Measurements from ENCODE around the gene USP8. TPM values are rescaled to one million over a fixed set of nuclear protein-coding genes. Genes with fewer than 3 reads are reported as not detected.
"Not testable (repeated sequence)": the region's sequence is repeated elsewhere in the genome, so short reads cannot be mapped to it uniquely, and the experiment has no call there.

USP8 gene
- total RNA-seq, 1 donor from 2014 or later: 34.5 TPM

DNA sequence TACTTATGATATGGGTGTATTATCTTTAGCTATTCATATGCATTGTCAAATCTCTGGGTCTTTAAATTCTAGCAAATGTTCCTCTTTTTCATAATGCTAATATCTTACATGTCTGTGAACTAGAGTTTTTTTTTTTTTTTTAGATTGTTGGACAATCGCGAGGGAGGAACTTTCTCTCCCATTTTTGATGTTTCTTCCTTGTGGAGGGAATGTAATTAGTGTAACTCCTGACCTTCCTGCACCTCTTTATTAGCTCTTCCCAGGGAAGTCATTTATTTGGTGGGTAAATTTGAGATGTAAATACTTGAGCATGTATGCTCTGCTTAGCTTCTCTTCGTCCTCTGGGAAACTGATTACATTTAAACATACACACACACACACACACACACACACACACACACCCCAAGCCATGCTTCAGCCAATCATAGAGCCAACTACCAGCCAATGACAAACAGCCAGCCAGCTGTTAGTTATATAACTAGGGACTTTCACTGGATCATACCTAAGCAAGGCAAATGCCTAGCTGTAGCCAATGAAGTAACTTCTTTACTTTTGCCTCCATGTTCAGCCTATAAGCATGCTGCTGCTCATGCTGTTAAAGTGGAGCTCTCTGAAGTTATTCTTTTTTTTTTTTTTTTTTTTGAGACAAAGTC, 8.3 kb upstream of the USP8 start:
- no peaks in the 10 kb centered on the region for H3K36me3 ChIP-seq
- intact Hi-C loops (cut with DNase I): no loop called here

DNA sequence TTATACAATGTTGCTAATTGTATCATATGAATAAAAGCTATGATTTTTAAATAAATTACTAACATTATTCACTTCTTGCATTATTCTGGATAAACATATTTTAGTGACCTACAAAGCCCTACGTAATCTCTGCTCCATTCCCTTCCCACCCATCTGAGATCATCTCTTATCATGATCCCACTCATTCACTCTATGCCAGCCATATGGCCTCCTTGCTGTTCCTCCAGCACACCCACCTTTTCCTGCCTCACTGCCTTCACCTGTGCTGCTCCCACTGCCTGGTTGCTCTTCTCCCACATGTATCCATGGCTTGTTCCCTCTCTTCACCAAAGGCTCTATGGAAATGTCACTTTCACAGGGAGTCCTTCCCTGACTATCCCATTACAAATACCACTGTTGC, 7.3 kb upstream of the USP8 start:
- no peaks in the 10 kb centered on the region for H3K27me3 ChIP-seq
- no peaks in the 10 kb centered on the region for H3K4me1 ChIP-seq
- intact Hi-C loops (cut with DNase I): no loop called here
- no peak overlapping the region for H3K27ac ChIP-seq
- H3K4me3 ChIP-seq: no peak overlapping the region
- no peaks in the 10 kb centered on the region for H3K9me3 ChIP-seq
- no peak for DNase-seq (ENCODE audit: low spot score in 2 of 2)
- TF ChIP-seq, protein P1, sequence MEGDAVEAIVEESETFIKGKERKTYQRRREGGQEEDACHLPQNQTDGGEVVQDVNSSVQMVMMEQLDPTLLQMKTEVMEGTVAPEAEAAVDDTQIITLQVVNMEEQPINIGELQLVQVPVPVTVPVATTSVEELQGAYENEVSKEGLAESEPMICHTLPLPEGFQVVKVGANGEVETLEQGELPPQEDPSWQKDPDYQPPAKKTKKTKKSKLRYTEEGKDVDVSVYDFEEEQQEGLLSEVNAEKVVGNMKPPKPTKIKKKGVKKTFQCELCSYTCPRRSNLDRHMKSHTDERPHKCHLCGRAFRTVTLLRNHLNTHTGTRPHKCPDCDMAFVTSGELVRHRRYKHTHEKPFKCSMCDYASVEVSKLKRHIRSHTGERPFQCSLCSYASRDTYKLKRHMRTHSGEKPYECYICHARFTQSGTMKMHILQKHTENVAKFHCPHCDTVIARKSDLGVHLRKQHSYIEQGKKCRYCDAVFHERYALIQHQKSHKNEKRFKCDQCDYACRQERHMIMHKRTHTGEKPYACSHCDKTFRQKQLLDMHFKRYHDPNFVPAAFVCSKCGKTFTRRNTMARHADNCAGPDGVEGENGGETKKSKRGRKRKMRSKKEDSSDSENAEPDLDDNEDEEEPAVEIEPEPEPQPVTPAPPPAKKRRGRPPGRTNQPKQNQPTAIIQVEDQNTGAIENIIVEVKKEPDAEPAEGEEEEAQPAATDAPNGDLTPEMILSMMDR (IDR thresholded peaks at IDR 0.05): no peak
- H3K36me3 ChIP-seq: no peaks in the 10 kb centered on the region

More for the DNA sequence above, 8.3 kb upstream of the USP8 start:
- H3K9me3 ChIP-seq: no peaks in the 10 kb centered on the region
- no peak overlapping the region for H3K4me3 ChIP-seq
- no peaks in the 10 kb centered on the region for H3K27me3 ChIP-seq
- no peak overlapping the region for H3K27ac ChIP-seq
- no peak for DNase-seq (ENCODE audit: low spot score in 2 of 2)
- TF ChIP-seq, protein P1 (IDR thresholded peaks at IDR 0.05): no peak
- H3K4me1 ChIP-seq: no peaks in the 10 kb centered on the region

DNA sequence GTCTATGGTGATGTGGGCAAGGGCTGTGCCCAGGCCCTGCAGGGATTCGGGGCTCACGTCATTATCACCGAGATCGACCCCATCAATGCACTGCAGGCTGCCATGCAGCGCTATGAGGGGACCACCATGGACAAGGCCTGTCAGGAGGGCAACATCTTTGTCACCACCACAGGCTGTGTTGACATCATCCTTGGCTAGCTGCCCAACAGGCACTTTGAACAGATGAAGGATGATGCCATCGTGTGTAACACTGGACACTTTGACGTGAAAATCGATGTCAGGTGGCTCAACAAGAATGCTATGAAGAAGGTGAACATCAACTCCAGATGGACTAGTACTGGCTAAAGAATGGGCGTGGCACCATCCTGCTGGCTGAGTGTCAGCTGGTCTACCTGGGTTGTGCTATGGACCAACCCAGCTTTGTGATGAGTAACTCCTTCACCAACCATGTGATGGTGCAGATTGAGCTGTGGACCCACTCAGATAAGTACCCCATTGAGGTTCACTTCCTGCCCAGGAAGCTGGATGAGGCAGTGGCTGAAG, 6.1 kb upstream of the USP8 start:
- no peaks in the 10 kb centered on the region for H3K9me3 ChIP-seq
- H3K27ac ChIP-seq: no peak overlapping the region
- no peaks in the 10 kb centered on the region for H3K36me3 ChIP-seq
- H3K4me3 ChIP-seq: no peak overlapping the region
- no peaks in the 10 kb centered on the region for H3K4me1 ChIP-seq
- DNase-seq (ENCODE audit: low spot score in 2 of 2): no peak
- TF ChIP-seq, protein P1 (IDR thresholded peaks at IDR 0.05): no peak
- H3K27me3 ChIP-seq: no peaks in the 10 kb centered on the region
- intact Hi-C loops (cut with DNase I): no loop called here

DNA sequence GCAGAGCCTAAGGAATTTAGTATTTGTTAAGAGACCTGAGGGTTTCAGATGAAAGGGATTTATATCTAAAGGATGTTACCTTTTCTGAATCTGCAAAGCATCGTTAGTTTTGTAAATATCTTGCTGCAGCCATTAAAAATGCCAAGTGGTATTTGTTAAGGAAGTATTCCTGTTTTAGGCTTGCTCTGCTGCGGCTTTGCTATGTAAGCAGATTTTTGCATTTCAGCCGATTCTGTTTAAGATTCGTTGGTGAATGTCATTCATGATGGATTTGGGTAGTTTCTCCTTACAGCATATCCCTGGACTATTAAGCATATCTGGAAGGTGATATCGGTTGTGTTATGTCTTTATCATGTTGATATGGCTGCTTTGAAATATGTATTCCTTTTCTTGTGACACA, 1.0 kb downstream of the USP8 start:
- intact Hi-C loops (cut with DNase I): loop anchor here (10.0 kb wide), 1 partner anchor 660 kb away; no protein-coding TSS in a partner anchor
- H3K9me3 ChIP-seq: no peaks in the 10 kb centered on the region
- TF ChIP-seq, protein P1 (IDR thresholded peaks at IDR 0.05): no peak
- H3K4me1 ChIP-seq: peaks cover 0 to 8% of the 10 kb centered on the region in 2 donors
- peak overlapping the region; percentile 80 to 84 for H3K4me3 ChIP-seq
- H3K36me3 ChIP-seq: no peaks in the 10 kb centered on the region
- no peak for DNase-seq (ENCODE audit: low spot score in 2 of 2)
- no peak overlapping the region for H3K27ac ChIP-seq
- H3K27me3 ChIP-seq: no peaks in the 10 kb centered on the region

DNA sequence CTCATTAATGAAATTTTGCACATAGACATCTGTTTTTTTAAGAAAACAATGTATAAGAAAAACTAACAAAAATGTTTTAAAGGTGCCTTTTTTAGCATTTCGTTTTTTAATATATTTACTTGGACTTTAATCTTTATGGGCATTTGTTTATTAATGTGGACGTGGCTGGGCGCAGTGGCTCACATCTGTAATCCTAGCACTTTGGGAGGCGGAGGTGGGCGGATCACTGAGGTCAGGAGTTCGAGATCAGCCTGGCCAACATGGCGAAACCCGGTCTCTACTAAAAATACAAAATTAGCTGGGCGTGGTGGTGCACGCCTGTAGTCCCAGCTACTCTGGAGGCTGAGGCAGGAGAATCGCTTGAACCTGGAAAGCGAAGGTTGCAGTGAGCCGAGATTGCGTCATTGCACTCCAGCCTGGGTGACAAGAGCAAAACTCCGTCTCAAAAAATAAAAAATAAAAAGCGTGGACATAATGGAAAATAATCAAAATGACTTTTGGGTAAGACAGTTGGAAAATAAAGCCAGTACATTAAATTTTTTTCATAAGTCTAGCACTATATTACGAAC, 1.6 kb downstream of the USP8 start:
- H3K4me3 ChIP-seq: peak overlapping the region; percentile 80 to 84
- not testable (repeated sequence) for H3K36me3 ChIP-seq; H3K27me3 ChIP-seq; H3K27ac ChIP-seq; H3K4me1 ChIP-seq; DNase-seq (ENCODE audit: low spot score in 2 of 2); H3K9me3 ChIP-seq
- intact Hi-C loops (cut with DNase I): loop anchor here (10.0 kb wide), 1 partner anchor 659 kb away; no protein-coding TSS in a partner anchor

DNA sequence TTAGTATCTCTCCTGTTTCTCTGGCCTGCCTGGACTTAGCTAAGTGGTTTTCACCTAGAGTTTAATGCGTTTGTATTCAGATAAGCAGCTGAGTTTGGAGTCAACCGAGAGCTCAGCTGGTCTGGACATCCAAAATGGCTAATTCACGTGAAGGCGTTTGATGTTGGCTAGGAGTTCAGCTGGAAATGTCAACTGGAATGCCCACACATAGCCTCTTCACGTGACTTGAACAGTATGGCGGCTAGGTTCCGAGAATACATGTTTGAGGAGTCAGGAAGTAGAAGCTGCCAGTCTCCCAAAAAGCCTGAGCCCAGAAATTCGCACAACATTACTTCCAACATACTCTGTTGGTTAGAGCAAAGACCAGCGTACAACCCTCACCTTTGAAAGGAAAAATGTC, 2.2 kb downstream of the USP8 start:
- Histone ChIP-seq H3K4me1 (peaks cover 0 to 8% of the 10 kb centered on the region in 2 donors), H3K9me3 (no peaks in the 10 kb centered on the region), H3K27me3 (no peaks in the 10 kb centered on the region), H3K27ac (no peak overlapping the region), H3K36me3 (no peaks in the 10 kb centered on the region), H3K4me3 (no peak overlapping the region)
- DNase-seq (ENCODE audit: low spot score in 2 of 2): no peak
- intact Hi-C loops (cut with DNase I): loop anchor here (10.0 kb wide), 1 partner anchor 658 kb away; no protein-coding TSS in a partner anchor
- TF ChIP-seq, protein P1 (IDR thresholded peaks at IDR 0.05): no peak
